Kidney (tissue), 14 donors: ENCODE data around the gene RNF43. TPM values are rescaled to one million over a fixed set of nuclear protein-coding genes. Genes with fewer than 3 reads are reported as not detected.

Experiments
- DNase-seq, 5 donors: peaks; one replicate each; pipeline ENCODE4 v3.0.0-alpha.2; 2013 to 2020
- FAIRE-seq: peaks from 2 replicates; lab custom pipeline; 2012; peaks lifted over from hg19 to GRCh38; lab: Jason Lieb, UNC
- H3K27ac ChIP-seq, 2 donors: one replicate each; pipeline ENCODE4 v1.7.0; 2013; ENCODE audit warnings: low read depth in 2 of 2, low read length in 2 of 2, inconsistent platforms in 1 of 2
- H3K27me3 ChIP-seq: one replicate; pipeline ENCODE4 v1.7.1; 2013; ENCODE audit warnings: low read length, inconsistent platforms; ENCODE audit not compliant: control insufficient read depth, insufficient read depth
- H3K36me3 ChIP-seq, 3 donors: one replicate each; pipeline versions ENCODE4 v1.7.0 to v1.7.1; 2013; ENCODE audit warnings: low read length in 3 of 3, control low read depth in 1 of 3, inconsistent platforms in 1 of 3; ENCODE audit not compliant: insufficient read depth in 3 of 3, control insufficient read depth in 2 of 3
- H3K4me1 ChIP-seq, 3 donors: one replicate each; pipeline versions ENCODE4 v1.7.0 to v1.7.1; 2013; ENCODE audit warnings: low read length in 3 of 3, inconsistent platforms in 1 of 3, low read depth in 1 of 3; ENCODE audit not compliant: control insufficient read depth in 2 of 3, insufficient read depth in 2 of 3
- H3K4me3 ChIP-seq, 3 donors: one replicate each; pipeline versions ENCODE4 v1.7.0 to v1.8.1; 2013; ENCODE audit warnings: low read length in 3 of 3, control low read depth in 1 of 3, inconsistent platforms in 1 of 3
- H3K9ac ChIP-seq, 3 donors: one replicate each; pipeline versions ENCODE4 v1.7.0 to v1.7.1; 2013; ENCODE audit warnings: low read length in 3 of 3, control low read depth in 1 of 3, inconsistent platforms in 1 of 3
- H3K9me3 ChIP-seq, 3 donors: one replicate each; pipeline versions ENCODE4 v1.7.0 to v1.7.1; 2013; ENCODE audit warnings: low read length in 3 of 3, control low read depth in 1 of 3, inconsistent platforms in 1 of 3; ENCODE audit not compliant: control insufficient read depth in 2 of 3, insufficient read depth in 1 of 3
- CTCF ChIP-seq: IDR thresholded peaks from 3 replicates; pipeline ENCODE4 v1.5.1; 2012; ENCODE audit warnings: mild to moderate bottlenecking, moderate library complexity, borderline replicate concordance; ENCODE audit not compliant: insufficient read depth; ENCODE audit errors: extremely low read depth
- intact Hi-C: fragments of 100-400 bp; cut with DNase I; formaldehyde crosslinking; loops from one replicate; pipeline ENCODE4 v1.11.1; 2022
- polyA plus RNA-seq: library from polyadenylated mRNA; stranded (reverse); fragments of 350-450 nt; fragmentation: Illumina TruSeq; extraction: RNeasy Lipid Tissue Mini Kit (QIAGEN cat#74804); gene quantifications from one replicate; pipeline ENCODE4 v1.2.3, GENCODE V29; 2014; ENCODE audit warnings: low read depth, low replicate concordance; ENCODE audit not compliant: insufficient read depth
- total RNA-seq: library from RNA; stranded (reverse); fragmentation: NEBNext Ultra II Directional; extraction: Animal tissue kit (Norgen Biotek cat#: 25700); gene quantifications from one replicate; pipeline ENCODE4 v1.2.1, GENCODE V29; 2021
- donor health status: control.
- donor health status: control.
- donor health status: control.
- donor health status: control.
- donor health status: control.
- donor health status: DM: yes; HTN: yes; CAD: no.
- donor health status: Normal renal cell carcinoma (clear cell type).

Gene RNF43
- total and polyA plus RNA-seq, 2 donors from 2014 or later, result 7.8 to 9.5 TPM

DNA sequence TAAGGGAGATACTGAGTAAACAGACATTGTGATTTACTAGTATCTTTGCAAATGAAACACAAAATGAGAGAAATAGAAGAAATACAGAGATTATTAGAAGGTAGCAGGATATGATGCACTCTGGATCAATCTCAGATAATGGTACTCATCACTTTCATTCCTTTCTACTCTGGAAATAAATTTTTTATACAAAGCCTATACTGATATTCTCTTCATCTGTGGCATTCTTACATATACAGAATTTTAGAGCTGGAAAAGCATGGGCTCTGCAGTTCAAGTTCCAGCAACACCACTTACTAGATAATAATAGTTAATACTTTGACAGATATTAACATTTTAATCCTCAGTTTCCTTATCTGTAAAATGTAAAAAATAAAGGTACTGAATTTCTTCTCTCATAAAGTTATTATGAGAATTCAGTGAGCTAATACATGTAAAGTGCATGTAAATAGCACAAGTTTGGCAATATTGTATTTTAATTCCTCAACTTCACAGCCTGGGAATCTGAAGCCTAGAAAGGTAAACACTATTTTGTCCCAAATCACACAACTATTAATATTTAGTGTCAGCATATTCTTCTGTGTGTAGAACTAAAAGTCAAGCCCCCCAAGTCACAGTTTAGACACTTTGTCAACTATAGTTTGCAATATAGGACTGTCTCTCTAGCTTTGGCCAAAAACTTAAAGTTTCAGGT, 6.5 kb downstream of the RNF43 start:
- intact Hi-C loops, result no loop called here

DNA sequence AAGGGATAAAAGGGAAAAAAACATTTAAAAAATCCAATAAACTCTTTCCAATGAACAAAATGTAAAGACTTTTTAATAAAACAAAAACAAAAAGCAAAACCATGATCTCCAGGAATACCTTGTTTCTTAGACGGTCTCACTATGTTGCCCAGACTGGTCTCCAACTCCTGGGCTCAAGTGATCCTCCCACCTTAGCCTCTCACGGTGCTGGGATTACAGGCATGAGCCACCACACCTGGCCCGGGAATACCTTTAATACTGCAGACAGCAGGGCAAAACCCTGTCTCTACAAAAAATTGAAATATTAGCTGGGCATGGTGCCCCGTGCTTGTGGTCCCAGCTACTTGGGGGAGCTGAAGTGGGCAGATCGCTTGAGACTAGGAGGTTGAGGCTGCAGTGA, 7.9 kb downstream of the RNF43 start:
- FAIRE-seq, result no peak
- Histone ChIP-seq H3K27ac (no peak overlapping the region), H3K4me1 (no peaks in the 10 kb centered on the region), H3K9me3 (no peaks in the 10 kb centered on the region), H3K9ac (no peak overlapping the region), H3K27me3 (no peaks in the 10 kb centered on the region), H3K36me3 (no peaks in the 10 kb centered on the region), H3K4me3 (no peak overlapping the region)
- intact Hi-C loops, result no loop called here
- TF ChIP-seq CTCF, result no peak
- DNase-seq, result no peak

More for the DNA sequence above, 6.5 kb downstream of the RNF43 start:
- no peak overlapping the region for H3K27ac ChIP-seq
- no peak for DNase-seq
- H3K36me3 ChIP-seq, result no peaks in the 10 kb centered on the region
- H3K27me3 ChIP-seq, result no peaks in the 10 kb centered on the region
- TF ChIP-seq CTCF, result no peak
- H3K9ac ChIP-seq, result no peak overlapping the region
- H3K4me3 ChIP-seq, result no peak overlapping the region
- H3K4me1 ChIP-seq, result no peaks in the 10 kb centered on the region
- H3K9me3 ChIP-seq, result no peaks in the 10 kb centered on the region
- FAIRE-seq, result no peak

DNA sequence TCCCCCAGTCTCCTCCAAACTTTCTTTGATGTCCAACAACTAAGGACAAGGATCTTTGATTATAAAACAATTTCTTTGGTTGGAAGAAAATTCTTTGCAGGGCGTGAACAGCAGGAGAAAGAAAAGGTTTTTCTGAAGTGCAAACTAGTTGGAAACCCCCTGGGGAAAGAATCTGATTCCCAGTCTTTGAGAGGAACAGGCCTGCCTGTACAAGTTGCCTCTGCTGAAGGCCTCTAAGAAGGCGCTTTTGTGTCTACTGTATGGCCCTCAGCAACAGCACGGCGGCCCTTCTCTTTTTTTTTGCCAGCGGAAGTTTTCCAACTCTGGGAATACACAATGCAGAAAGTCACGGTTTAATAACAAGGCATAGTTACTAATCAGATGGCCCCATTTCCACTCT, 14.0 kb downstream of the RNF43 start:
- intact Hi-C loops, result no loop called here
- no peaks in the 10 kb centered on the region for H3K27me3 ChIP-seq
- no peaks in the 10 kb centered on the region for H3K36me3 ChIP-seq
- H3K4me3 ChIP-seq, result no peak overlapping the region
- no peak for TF ChIP-seq CTCF
- no peak for FAIRE-seq
- no peak overlapping the region for H3K27ac ChIP-seq
- H3K4me1 ChIP-seq, result no peaks in the 10 kb centered on the region
- no peak overlapping the region for H3K9ac ChIP-seq
- no peaks in the 10 kb centered on the region for H3K9me3 ChIP-seq
- no peak for DNase-seq

DNA sequence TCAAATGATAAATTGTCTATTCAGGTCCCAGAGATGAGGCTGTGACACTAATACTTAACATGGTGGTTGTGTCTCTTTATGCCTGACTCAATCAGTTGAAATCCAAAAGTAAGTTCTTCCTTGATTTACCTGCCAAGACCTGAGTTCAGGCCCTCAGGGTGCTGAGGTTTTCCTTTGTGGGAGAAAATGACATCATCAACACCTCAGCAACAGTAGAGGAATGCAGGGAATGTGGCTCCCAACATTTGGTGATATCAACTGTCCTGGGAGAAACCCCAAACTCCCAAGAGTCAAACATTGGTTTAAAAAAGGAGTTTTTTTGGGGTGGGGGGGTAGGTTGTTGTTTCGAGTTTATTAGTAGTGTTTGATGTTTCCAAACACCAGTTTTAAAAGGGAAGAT, 14.7 kb downstream of the RNF43 start:
- no peak overlapping the region for H3K4me3 ChIP-seq
- FAIRE-seq, result no peak
- no peak for TF ChIP-seq CTCF
- no peak overlapping the region for H3K27ac ChIP-seq
- H3K27me3 ChIP-seq, result no peaks in the 10 kb centered on the region
- H3K4me1 ChIP-seq, result no peaks in the 10 kb centered on the region
- no peaks in the 10 kb centered on the region for H3K36me3 ChIP-seq
- H3K9ac ChIP-seq, result no peak overlapping the region
- DNase-seq, result no peak
- intact Hi-C loops, result no loop called here
- no peaks in the 10 kb centered on the region for H3K9me3 ChIP-seq
